ENCODE data around the gene MAL.

DNA sequence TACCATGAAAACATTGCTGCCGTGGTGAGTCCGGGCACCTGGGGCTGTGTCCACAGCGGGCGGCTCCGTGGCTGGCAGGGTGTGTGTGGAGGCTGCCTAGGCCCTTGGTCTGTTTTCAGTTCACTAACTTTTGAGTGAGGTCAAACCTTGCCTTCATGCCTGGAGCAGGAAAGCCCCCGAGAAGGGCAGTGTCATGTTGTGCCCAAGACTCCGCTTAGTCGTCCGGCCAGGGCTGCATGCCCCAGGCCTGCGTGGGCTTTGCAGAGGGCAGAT is 24.1 kb downstream of the MAL start:
- TF ChIP-seq, protein P1, sequence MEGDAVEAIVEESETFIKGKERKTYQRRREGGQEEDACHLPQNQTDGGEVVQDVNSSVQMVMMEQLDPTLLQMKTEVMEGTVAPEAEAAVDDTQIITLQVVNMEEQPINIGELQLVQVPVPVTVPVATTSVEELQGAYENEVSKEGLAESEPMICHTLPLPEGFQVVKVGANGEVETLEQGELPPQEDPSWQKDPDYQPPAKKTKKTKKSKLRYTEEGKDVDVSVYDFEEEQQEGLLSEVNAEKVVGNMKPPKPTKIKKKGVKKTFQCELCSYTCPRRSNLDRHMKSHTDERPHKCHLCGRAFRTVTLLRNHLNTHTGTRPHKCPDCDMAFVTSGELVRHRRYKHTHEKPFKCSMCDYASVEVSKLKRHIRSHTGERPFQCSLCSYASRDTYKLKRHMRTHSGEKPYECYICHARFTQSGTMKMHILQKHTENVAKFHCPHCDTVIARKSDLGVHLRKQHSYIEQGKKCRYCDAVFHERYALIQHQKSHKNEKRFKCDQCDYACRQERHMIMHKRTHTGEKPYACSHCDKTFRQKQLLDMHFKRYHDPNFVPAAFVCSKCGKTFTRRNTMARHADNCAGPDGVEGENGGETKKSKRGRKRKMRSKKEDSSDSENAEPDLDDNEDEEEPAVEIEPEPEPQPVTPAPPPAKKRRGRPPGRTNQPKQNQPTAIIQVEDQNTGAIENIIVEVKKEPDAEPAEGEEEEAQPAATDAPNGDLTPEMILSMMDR (IDR thresholded peaks at IDR 0.05) = no peak
- TF ChIP-seq EP300 (IDR thresholded peaks at IDR 0.05) (no peak), POLR2A (IDR thresholded peaks at IDR 0.05) (no peak)

All from tibial nerve (tissue), 4 donors.